Subcutaneous abdominal adipose tissue (tissue), 5 donors: Measurements from ENCODE around the gene RNF215.

ENCODE experiments used
- H3K27ac ChIP-seq: one replicate; pipeline ENCODE4 v1.7.0; 2013; ENCODE audit warnings: low read depth, mild to moderate bottlenecking, inconsistent platforms, low read length, moderate library complexity
- H3K27me3 ChIP-seq, 5 donors: one replicate each; pipeline ENCODE4 v1.7.0; 2013; ENCODE audit warnings: low read length in 5 of 5, inconsistent platforms in 1 of 5; ENCODE audit not compliant: control insufficient read depth in 5 of 5, insufficient read depth in 4 of 5
- H3K36me3 ChIP-seq, 5 donors: one replicate each; pipeline ENCODE4 v1.7.0; 2013; ENCODE audit warnings: low read length in 5 of 5; ENCODE audit not compliant: control insufficient read depth in 5 of 5, insufficient read depth in 5 of 5
- H3K4me1 ChIP-seq, 5 donors: one replicate each; pipeline ENCODE4 v1.7.0; 2013; ENCODE audit warnings: low read length in 5 of 5, mild to moderate bottlenecking in 3 of 5, moderate library complexity in 1 of 5; ENCODE audit not compliant: control insufficient read depth in 5 of 5, insufficient read depth in 5 of 5
- H3K4me3 ChIP-seq, 5 donors: one replicate each; pipeline ENCODE4 v1.7.0; 2013; ENCODE audit warnings: low read length in 5 of 5, low read depth in 1 of 5
- H3K9ac ChIP-seq, 5 donors: one replicate each; pipeline ENCODE4 v1.7.0; 2013; ENCODE audit warnings: low read length in 5 of 5, mild to moderate bottlenecking in 4 of 5, moderate library complexity in 3 of 5
- H3K9me3 ChIP-seq, 5 donors: one replicate each; pipeline ENCODE4 v1.7.0; 2013; ENCODE audit warnings: low read length in 5 of 5; ENCODE audit not compliant: control insufficient read depth in 5 of 5
- donor health status: healthy.
- donor health status: healthy.
- donor health status: healthy.
- donor health status: healthy.
- donor health status: healthy.

Gene RNF215

DNA sequence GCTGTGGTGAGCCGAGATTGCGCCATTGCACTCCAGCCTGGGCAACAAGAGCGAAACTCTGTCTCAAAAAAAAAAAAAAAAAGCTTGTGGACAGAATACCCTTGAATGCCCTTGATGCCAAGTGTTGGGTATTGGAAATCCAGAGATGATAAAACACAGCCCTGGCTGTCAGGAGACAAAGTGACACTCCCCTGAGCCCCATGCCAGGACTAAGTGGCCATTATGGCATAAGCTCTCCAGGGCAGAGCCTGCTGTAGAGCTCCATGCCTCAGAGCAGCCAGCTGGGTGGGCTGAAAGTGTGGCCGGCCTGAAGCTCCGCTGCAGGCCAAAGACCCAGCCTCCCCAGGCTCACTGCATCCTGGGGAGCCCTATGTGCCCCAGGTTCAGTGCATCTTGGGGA, 4.9 kb downstream of the RNF215 start:
- Histone ChIP-seq H3K27ac (no peak overlapping the region), H3K4me3 (no peak overlapping the region), H3K36me3 (peaks cover 0 to 56% (median 42%) of the 10 kb centered on the region in 5 donors)

DNA sequence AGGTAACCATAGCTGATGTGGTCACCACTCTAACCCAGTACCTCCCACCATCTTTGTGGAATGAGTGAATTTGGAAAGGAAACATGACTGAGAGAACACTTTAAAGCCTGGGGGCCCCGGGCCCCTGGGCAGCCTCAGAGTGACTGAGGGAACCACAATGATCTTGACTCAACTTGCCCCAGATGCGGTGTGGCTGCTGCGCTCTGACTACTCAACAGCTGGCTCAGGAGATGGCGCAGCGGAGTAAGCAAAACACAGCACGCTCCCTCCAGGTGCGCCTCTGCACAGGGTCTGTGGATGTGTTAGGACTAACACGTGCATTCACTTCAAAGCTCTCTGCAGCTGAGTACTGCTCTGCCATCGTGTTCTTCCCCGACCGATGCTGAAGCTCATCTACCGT, 5.9 kb downstream of the RNF215 start:
- no peak overlapping the region for H3K9ac ChIP-seq
- H3K27me3 ChIP-seq, result no peaks in the 10 kb centered on the region
- H3K36me3 ChIP-seq, result peaks cover 0 to 62% (median 44%) of the 10 kb centered on the region in 5 donors
- no peak overlapping the region for H3K27ac ChIP-seq
- peaks cover 0 to 7% (median 4%) of the 10 kb centered on the region in 5 donors for H3K4me1 ChIP-seq
- no peak overlapping the region for H3K4me3 ChIP-seq
- no peaks in the 10 kb centered on the region for H3K9me3 ChIP-seq

More for the DNA sequence above, 4.9 kb downstream of the RNF215 start:
- Histone ChIP-seq H3K9ac (no peak overlapping the region), H3K27me3 (no peaks in the 10 kb centered on the region), H3K9me3 (no peaks in the 10 kb centered on the region), H3K4me1 (peaks cover 0 to 13% (median 9%) of the 10 kb centered on the region in 5 donors)

DNA sequence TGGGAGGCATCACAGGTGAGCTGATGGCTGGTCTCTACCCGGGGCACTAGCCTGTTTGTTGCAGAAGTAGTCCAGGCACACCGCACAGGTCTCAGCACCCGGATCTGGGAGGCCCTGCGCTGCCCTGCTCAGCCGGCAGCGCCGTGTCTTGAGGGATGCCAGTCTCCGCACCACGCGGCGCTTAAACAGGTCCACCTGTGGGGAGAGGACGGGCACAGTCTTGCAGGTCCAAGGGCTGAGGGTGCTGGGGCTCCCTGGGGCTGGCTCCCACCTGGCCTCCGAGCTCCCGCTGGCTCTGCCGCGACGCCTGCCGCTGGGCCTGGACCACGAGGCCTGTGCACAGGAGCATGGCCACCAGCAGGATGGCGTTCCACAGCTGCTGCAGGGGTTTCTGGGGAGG, 7.2 kb downstream of the RNF215 start:
- Histone ChIP-seq H3K4me3 (no peak overlapping the region), H3K9me3 (no peaks in the 10 kb centered on the region), H3K27ac (no peak overlapping the region), H3K9ac (no peak overlapping the region), H3K4me1 (peaks cover 0 to 4% (median 0%) of the 10 kb centered on the region in 5 donors), H3K36me3 (peaks cover 0 to 62% (median 44%) of the 10 kb centered on the region in 5 donors), H3K27me3 (no peaks in the 10 kb centered on the region)

DNA sequence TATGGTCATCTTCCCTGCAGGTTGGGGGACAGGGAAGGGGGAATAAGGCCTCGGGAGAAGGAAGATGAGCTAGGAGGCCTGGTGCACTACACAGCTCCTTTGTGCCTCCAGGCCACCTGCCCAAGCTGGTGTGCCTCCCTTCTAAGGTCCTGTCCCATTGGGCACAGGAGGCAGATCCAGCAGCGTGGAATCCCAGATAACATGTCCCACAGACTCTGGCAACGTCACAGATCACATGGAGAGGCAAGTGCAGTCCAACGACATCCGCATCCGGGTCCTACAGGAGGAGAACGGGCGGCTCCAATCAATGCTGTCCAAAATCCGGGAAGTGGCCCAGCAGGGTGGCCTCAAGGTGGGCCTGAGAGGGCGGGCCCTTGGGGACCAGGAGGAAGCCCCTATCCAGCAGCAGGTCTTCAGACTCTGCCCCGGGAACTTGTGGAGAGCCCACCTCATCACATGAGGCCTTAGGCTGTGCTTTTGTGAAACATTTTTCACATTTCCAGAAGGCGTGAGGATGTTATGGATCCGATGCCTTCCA, 11.8 kb downstream of the RNF215 start:
- Histone ChIP-seq H3K4me3 (no peak overlapping the region), H3K27ac (no peak overlapping the region)

DNA sequence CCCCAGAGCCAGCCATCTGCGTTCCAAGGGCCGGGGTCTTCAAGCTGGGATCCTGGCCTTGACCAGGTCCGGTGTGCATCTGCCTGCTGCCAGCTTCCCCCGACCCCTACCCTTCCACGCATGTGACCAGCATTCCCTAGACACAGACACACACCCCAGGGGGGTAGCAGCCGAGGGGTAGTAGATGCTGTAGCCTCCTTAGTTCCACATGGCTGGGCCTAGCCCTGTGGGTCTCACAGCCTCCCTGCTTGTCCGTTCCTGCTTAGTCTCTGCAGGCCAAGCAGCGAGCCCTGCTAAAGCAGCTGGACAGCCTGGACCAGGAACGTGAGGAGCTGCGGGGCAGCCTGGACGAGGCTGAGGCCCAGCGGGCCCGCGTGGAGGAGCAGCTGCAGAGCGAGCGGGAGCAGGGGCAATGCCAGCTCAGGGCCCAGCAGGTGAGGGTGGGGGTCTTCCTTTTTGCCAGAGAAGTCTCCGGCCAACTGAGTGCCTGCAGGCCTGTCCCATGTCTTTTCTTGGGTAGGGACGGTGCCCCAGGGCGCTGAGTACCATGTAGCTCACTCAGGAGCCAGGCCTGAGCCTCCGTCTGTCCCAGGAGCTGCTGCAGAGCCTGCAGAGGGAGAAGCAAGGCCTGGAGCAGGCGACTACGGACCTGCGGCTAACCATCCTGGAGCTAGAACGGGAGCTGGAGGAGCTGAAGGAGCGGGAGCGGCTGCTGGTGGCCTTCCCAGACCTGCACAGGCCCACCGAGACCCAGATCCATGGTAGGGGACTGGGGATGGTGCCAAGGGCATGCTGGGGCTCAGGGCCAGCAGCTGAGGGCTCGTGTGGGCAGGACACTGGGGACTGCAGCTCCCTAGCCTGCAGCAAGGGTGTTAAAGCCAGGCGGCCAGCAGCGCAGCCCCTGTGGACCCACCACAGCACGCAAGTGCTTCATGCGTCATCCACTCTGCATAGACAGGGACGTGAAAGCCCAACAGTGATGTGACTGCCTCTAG, 13.6 kb downstream of the RNF215 start:
- Histone ChIP-seq H3K27me3 (no peaks in the 10 kb centered on the region), H3K9ac (no peak overlapping the region), H3K27ac (no peak overlapping the region), H3K9me3 (no peaks in the 10 kb centered on the region), H3K4me3 (no peak overlapping the region), H3K36me3 (peaks cover 0 to 10% (median 3%) of the 10 kb centered on the region in 5 donors), H3K4me1 (peaks cover 0 to 12% (median 10%) of the 10 kb centered on the region in 5 donors)

More for the DNA sequence above, 11.8 kb downstream of the RNF215 start:
- H3K36me3 ChIP-seq, result peaks cover 0 to 25% (median 19%) of the 10 kb centered on the region in 5 donors
- H3K27me3 ChIP-seq, result no peaks in the 10 kb centered on the region
- peak overlapping the region in 1 of 5 donors; percentile 9 for H3K9ac ChIP-seq
- H3K9me3 ChIP-seq, result no peaks in the 10 kb centered on the region
- H3K4me1 ChIP-seq, result peaks cover 0 to 12% (median 10%) of the 10 kb centered on the region in 5 donors

DNA sequence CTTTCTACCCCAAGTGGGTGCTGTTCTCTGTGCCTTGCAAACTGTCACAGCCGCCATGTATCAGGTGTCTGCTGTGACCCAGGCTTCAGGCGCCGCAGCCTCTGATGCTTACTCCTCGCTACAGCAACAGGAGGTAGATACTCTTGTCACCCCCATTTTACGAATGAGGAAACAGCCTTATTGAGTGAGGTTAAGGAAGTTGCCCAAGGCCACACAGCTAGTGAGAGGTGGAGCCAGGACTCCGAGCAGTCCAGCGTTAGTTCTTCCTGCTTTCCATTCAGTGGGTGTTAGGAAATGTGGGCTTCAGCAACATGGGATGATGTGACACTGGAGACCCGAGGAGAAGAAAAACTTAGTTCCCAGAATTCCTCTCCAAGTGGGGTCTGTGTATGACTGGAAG, 14.3 kb downstream of the RNF215 start:
- Histone ChIP-seq H3K9me3 (no peaks in the 10 kb centered on the region), H3K4me3 (no peak overlapping the region), H3K9ac (no peak overlapping the region), H3K27ac (no peak overlapping the region), H3K4me1 (peaks cover 0 to 12% (median 10%) of the 10 kb centered on the region in 5 donors), H3K36me3 (peaks cover 0 to 10% (median 3%) of the 10 kb centered on the region in 5 donors), H3K27me3 (no peaks in the 10 kb centered on the region)

DNA sequence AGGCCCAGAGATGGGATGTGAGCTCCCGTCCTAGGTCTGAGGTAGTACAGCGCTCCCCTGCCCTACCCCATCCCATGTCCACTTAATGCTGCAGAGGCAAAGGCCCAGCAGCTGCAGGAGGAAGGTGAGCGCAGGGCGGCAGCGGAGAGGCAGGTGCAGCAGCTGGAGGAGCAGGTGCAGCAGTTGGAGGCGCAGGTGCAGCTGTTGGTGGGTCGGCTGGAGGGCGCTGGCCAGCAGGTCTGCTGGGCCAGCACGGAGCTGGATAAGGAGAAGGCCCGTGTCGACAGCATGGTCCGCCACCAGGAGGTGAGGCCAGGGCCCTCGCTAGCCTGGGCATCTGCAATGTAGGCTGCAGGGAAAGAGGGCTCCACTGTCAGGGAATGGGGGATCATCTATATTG, 15.2 kb downstream of the RNF215 start:
- H3K4me1 ChIP-seq, result peaks cover 0 to 12% (median 10%) of the 10 kb centered on the region in 5 donors
- H3K27ac ChIP-seq, result no peak overlapping the region
- no peak overlapping the region for H3K4me3 ChIP-seq
- no peaks in the 10 kb centered on the region for H3K9me3 ChIP-seq
- peaks cover 0 to 2% (median 0%) of the 10 kb centered on the region in 5 donors for H3K36me3 ChIP-seq
- peak overlapping the region in 1 of 5 donors; percentile 28 for H3K9ac ChIP-seq
- no peaks in the 10 kb centered on the region for H3K27me3 ChIP-seq

DNA sequence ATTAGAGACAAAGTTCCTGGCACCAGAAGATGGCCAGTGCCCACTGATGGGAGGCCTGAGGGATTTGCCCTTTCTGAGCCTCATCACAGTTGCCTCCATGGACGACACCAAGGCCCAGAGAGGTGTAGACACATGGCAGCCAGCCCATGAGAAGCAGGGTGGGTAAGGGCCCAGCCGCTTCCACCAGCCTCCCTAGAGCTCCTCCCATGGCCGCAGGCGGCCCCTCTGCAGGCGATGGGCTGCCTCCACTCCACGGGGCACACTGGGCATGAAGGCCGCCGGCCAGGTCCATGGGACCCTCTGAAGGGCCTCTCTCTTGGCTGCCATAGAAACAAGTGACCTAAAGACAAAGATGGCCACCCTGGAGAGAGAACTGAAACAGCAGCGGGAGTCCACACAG, 15.9 kb downstream of the RNF215 start:
- peaks cover 0 to 3% (median 0%) of the 10 kb centered on the region in 5 donors for H3K36me3 ChIP-seq
- H3K4me3 ChIP-seq, result no peak overlapping the region
- peaks cover 0 to 12% (median 10%) of the 10 kb centered on the region in 5 donors for H3K4me1 ChIP-seq
- H3K9me3 ChIP-seq, result no peaks in the 10 kb centered on the region
- no peaks in the 10 kb centered on the region for H3K27me3 ChIP-seq
- H3K9ac ChIP-seq, result no peak overlapping the region
- H3K27ac ChIP-seq, result no peak overlapping the region

DNA sequence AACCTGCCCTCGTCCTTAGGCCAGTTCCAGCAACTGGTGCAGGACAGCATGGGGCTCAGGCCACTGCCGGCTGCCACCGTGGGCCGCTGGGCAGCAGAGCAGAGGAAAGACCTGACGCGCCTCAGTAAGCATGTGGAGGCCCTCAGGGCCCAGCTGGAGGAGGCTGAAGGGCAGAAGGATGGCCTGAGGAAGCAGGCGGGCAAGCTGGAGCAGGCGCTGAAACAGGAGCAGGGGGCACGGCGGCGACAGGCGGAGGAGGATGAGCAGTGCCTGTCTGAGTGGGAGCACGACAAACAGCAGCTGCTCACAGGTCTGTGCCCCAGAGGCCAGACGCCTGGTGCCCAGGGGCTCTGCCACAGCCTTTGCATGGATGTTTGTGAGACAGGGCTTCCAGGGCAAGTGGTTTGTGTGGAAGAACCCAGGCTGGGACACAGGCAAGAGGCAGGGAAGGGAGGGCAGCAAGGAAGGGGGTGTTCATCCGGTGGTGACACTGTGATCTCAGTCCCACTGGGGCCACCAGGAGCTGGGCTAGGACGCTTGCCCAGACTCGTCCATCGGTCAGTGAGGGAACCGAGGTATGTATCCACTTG, 16.5 kb downstream of the RNF215 start:
- Histone ChIP-seq H3K9me3 (no peaks in the 10 kb centered on the region), H3K4me1 (peaks cover 0 to 12% (median 6%) of the 10 kb centered on the region in 5 donors), H3K4me3 (no peak overlapping the region), H3K36me3 (peaks cover 0 to 7% (median 0%) of the 10 kb centered on the region in 5 donors), H3K27ac (no peak overlapping the region), H3K27me3 (no peaks in the 10 kb centered on the region), H3K9ac (no peak overlapping the region)
